H9 (cell line): ENCODE measurements around the gene PTPRN2. TPM values are rescaled to one million over a fixed set of nuclear protein-coding genes. Genes with fewer than 3 reads are reported as not detected.

Source experiments
- DNase-seq: peaks from one replicate; pipeline ENCODE4 v3.0.0-alpha.2; 2017
- H2AFZ ChIP-seq: one replicate; pipeline ENCODE4 v1.6.1; 2013; ENCODE audit warnings: mild to moderate bottlenecking, low read length, control low read depth, moderate library complexity
- H2AK5ac ChIP-seq: 2 replicates; pipeline ENCODE4 v1.6.1; 2013; ENCODE audit warnings: low read length, control low read depth, mixed read lengths; ENCODE audit not compliant: insufficient read length
- H2BK120ac ChIP-seq: one replicate; pipeline ENCODE4 v1.6.1; 2013; ENCODE audit warnings: low read depth, mild to moderate bottlenecking, low read length, control low read depth, inconsistent platforms; ENCODE audit not compliant: poor library complexity, severe bottlenecking
- H2BK12ac ChIP-seq: 2 replicates; pipeline ENCODE4 v1.6.1; 2013; ENCODE audit warnings: low read length, control low read depth, mixed read lengths, low read depth; ENCODE audit not compliant: insufficient read length
- H2BK15ac ChIP-seq: 2 replicates; pipeline ENCODE4 v1.6.1; 2013; ENCODE audit warnings: low read depth, low read length, control low read depth
- H2BK20ac ChIP-seq: one replicate; pipeline ENCODE4 v1.6.1; 2013; ENCODE audit warnings: low read depth, mild to moderate bottlenecking, low read length, control low read depth, inconsistent platforms; ENCODE audit not compliant: poor library complexity, severe bottlenecking
- H2BK5ac ChIP-seq: 2 replicates; pipeline ENCODE4 v1.6.1; 2013; ENCODE audit warnings: low read length, control low read depth, mixed read lengths; ENCODE audit not compliant: insufficient read length
- H3K14ac ChIP-seq: 2 replicates; pipeline ENCODE4 v1.6.1; 2013; ENCODE audit warnings: low read length, control low read depth; ENCODE audit not compliant: insufficient read depth
- H3K18ac ChIP-seq: 2 replicates; pipeline ENCODE4 v1.6.1; 2013; ENCODE audit warnings: low read depth, mild to moderate bottlenecking, mixed read lengths, low read length, control low read depth; ENCODE audit not compliant: insufficient read length
- H3K23ac ChIP-seq: 2 replicates; pipeline ENCODE4 v1.6.1; 2013; ENCODE audit warnings: low read length, control low read depth, mixed read lengths, low read depth; ENCODE audit not compliant: insufficient read length
- H3K23me2 ChIP-seq: 2 replicates; pipeline ENCODE4 v1.6.1; 2013; ENCODE audit warnings: low read depth, mild to moderate bottlenecking, mixed read lengths, low read length, control low read depth; ENCODE audit not compliant: insufficient read length, poor library complexity, severe bottlenecking
- H3K27ac ChIP-seq: 2 replicates; pipeline ENCODE4 v1.5.1; 2013; ENCODE audit warnings: low read length, control low read depth, mixed read lengths, low read depth; ENCODE audit not compliant: insufficient read length
- H3K27me3 ChIP-seq: 2 replicates; pipeline ENCODE4 v1.6.1; 2013; ENCODE audit warnings: low read length, control low read depth, inconsistent platforms; ENCODE audit not compliant: insufficient read depth
- H3K4ac ChIP-seq: 2 replicates; pipeline ENCODE4 v1.6.1; 2013; ENCODE audit warnings: low read depth, mild to moderate bottlenecking, control low read depth, inconsistent platforms, low read length, moderate library complexity
- H3K4me1 ChIP-seq: 2 replicates; pipeline ENCODE4 v1.6.1; 2013; ENCODE audit warnings: low read length, control low read depth, inconsistent platforms; ENCODE audit not compliant: insufficient read depth
- H3K4me2 ChIP-seq: 2 replicates; pipeline ENCODE4 v1.6.1; 2013; ENCODE audit warnings: low read length, control low read depth, mixed read lengths; ENCODE audit not compliant: insufficient read length, insufficient read depth
- H3K56ac ChIP-seq: 2 replicates; pipeline ENCODE4 v1.6.1; 2013; ENCODE audit warnings: low read depth, mild to moderate bottlenecking, mixed read lengths, low read length, control low read depth; ENCODE audit not compliant: insufficient read length
- H3K79me1 ChIP-seq: 2 replicates; pipeline ENCODE4 v1.6.1; 2013; ENCODE audit warnings: low read depth, mild to moderate bottlenecking, moderate library complexity, low read length, control low read depth, inconsistent platforms; ENCODE audit not compliant: insufficient read depth, poor library complexity, severe bottlenecking
- H3K79me2 ChIP-seq: 2 replicates; pipeline ENCODE4 v1.6.1; 2013; ENCODE audit warnings: low read length, control low read depth, inconsistent platforms; ENCODE audit not compliant: insufficient read depth
- H3K9ac ChIP-seq: 2 replicates; pipeline ENCODE4 v1.6.1; 2013; ENCODE audit warnings: low read length, control low read depth, mixed read lengths; ENCODE audit not compliant: insufficient read length; ENCODE audit errors: extremely low read depth
- H3K9me3 ChIP-seq: one replicate; pipeline ENCODE4 v1.6.1; 2013; ENCODE audit warnings: low read depth, low read length, inconsistent platforms; ENCODE audit not compliant: control insufficient read depth
- H3T11ph ChIP-seq: one replicate; pipeline ENCODE4 v1.6.1; 2013; ENCODE audit warnings: mild to moderate bottlenecking, low read length, control low read depth, inconsistent platforms
- H4K20me1 ChIP-seq: one replicate; pipeline ENCODE4 v1.6.1; 2013; ENCODE audit not compliant: control insufficient read depth, insufficient read length, insufficient read depth
- H4K5ac ChIP-seq: 2 replicates; pipeline ENCODE4 v1.6.1; 2013; ENCODE audit warnings: low read depth, mild to moderate bottlenecking, mixed read lengths, low read length, control low read depth; ENCODE audit not compliant: insufficient read length
- H4K8ac ChIP-seq: replicated peaks from 2 replicates; pipeline ENCODE4 v1.6.1; 2013; ENCODE audit warnings: low read length, control low read depth, mixed read lengths, low read depth; ENCODE audit not compliant: insufficient read length
- H4K91ac ChIP-seq: 2 replicates; pipeline ENCODE4 v1.6.1; 2013; ENCODE audit warnings: low read depth, mild to moderate bottlenecking, moderate library complexity, mixed read lengths, low read length, control low read depth; ENCODE audit not compliant: insufficient read length
- H3K27ac Mint-ChIP-seq, 3 experiments: 2 replicates in 2 of 3; 3 replicates in 1 of 3; pipeline ENCODE4 v1.8.0; 2020 to 2021; ENCODE audit warnings: mixed read lengths in 3 of 3, mild to moderate bottlenecking in 1 of 3, moderate library complexity in 1 of 3
- H3K27me3 Mint-ChIP-seq: 2 replicates; pipeline ENCODE4 v1.8.0; 2021; ENCODE audit warnings: low read depth, mild to moderate bottlenecking, moderate library complexity, mixed read lengths
- H3K36me3 Mint-ChIP-seq, 3 experiments: 2 replicates in 2 of 3; 3 replicates in 1 of 3; pipeline ENCODE4 v1.8.0; 2020 to 2021; ENCODE audit warnings: low read depth in 3 of 3, mixed read lengths in 3 of 3; ENCODE audit not compliant: insufficient read depth in 1 of 3
- H3K4me1 Mint-ChIP-seq, 2 experiments: 2 replicates each; pipeline ENCODE4 v1.8.0; 2020; ENCODE audit warnings: mixed read lengths in 2 of 2
- H3K4me3 Mint-ChIP-seq, 2 experiments: 2 replicates in 1 of 2; 3 replicates in 1 of 2; pipeline ENCODE4 v1.8.0; 2020 to 2021; ENCODE audit warnings: mild to moderate bottlenecking in 2 of 2, mixed read lengths in 2 of 2, moderate library complexity in 1 of 2
- H3K9me3 Mint-ChIP-seq, 2 experiments: 2 replicates in 1 of 2; 3 replicates in 1 of 2; pipeline ENCODE4 v1.8.0; 2020; ENCODE audit warnings: mild to moderate bottlenecking in 2 of 2, mixed read lengths in 2 of 2, moderate library complexity in 1 of 2
- WGBS: extraction: QIAGEN DNeasy Blood & Tissue Kit; methylation state at CpG from one replicate; pipeline ENCODE4 v1.1.7; 2013; ENCODE audit warnings: missing lambda C conversion rate, low lambda C conversion rate, mixed read lengths; ENCODE audit not compliant: insufficient read length; ENCODE audit errors: extremely low coverage; 5-methylcytosine and 5-hydroxymethylcytosine counted together
- total RNA-seq: library from RNA; stranded (reverse); gene quantifications from 2 replicates; pipeline ENCODE4 v1.2.1, GENCODE V29; 2021
- TF ChIP-seq, protein P1 (sequence below): fragments of 200-600 bp; sonication (generic); conservative IDR thresholded peaks from 3 replicates; pipeline ENCODE4 v1.8.0; 2021; ENCODE audit warnings: antibody characterized with exemption, mild to moderate bottlenecking

The PTPRN2 gene
- total RNA-seq, 1 experiment from 2014 or later: 5.2 TPM

DNA sequence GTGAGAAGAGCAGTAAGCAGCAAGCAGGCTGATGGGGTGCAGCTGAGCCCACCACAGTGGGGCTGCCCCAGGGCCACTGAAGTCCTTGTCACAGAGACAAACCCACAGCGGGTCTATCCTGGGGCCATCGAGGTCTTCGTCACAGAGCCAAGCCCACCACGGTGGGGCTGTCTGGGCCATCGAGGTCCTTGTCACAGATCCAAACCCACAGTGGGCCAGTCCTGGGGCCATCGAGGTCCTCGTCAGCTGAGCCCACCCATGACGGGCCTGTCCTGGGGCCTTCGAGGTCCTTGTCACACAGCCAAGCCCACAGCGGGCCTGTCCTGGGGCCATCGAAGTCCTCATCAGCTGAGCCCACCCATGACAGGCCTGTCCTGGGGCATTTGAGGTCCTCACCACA lies 700.9 kb downstream of the PTPRN2 start:
- TF ChIP-seq, protein P1, sequence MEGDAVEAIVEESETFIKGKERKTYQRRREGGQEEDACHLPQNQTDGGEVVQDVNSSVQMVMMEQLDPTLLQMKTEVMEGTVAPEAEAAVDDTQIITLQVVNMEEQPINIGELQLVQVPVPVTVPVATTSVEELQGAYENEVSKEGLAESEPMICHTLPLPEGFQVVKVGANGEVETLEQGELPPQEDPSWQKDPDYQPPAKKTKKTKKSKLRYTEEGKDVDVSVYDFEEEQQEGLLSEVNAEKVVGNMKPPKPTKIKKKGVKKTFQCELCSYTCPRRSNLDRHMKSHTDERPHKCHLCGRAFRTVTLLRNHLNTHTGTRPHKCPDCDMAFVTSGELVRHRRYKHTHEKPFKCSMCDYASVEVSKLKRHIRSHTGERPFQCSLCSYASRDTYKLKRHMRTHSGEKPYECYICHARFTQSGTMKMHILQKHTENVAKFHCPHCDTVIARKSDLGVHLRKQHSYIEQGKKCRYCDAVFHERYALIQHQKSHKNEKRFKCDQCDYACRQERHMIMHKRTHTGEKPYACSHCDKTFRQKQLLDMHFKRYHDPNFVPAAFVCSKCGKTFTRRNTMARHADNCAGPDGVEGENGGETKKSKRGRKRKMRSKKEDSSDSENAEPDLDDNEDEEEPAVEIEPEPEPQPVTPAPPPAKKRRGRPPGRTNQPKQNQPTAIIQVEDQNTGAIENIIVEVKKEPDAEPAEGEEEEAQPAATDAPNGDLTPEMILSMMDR: no peak
- Histone ChIP-seq H3K18ac (peak overlapping the region; percentile 12), H3K23me2 (no peaks in the 10 kb centered on the region), H3K79me1 (no peaks in the 10 kb centered on the region), H2BK120ac (no peak overlapping the region), H3K56ac (no peak overlapping the region), H3T11ph (no peak overlapping the region), H3K27ac (no peak overlapping the region), H2BK20ac (no peak overlapping the region), H2BK12ac (no peak overlapping the region), H4K91ac (no peak overlapping the region), H3K4me2 (no peak overlapping the region), H2AFZ (no peak overlapping the region), H2BK5ac (no peak overlapping the region), H4K5ac (no peak overlapping the region), H3K23ac (no peak overlapping the region), H4K8ac (no peak overlapping the region), H2BK15ac (no peak overlapping the region), H3K9me3 (peaks cover 13% of the 10 kb centered on the region), H4K20me1 (no peaks in the 10 kb centered on the region), H3K4me1 (no peaks in the 10 kb centered on the region), H3K79me2 (no peaks in the 10 kb centered on the region), H3K4ac (no peak overlapping the region), H2AK5ac (no peak overlapping the region), H3K14ac (no peak overlapping the region), H3K27me3 (no peaks in the 10 kb centered on the region), H3K9ac (no peak overlapping the region)
- Mint-ChIP-seq H3K36me3 (peaks cover 4 to 12% (median 11%) of the 10 kb centered on the region in 3 experiments), H3K27me3 (peaks cover 6% of the 10 kb centered on the region), H3K4me3 (no peak overlapping the region), H3K27ac (no peak overlapping the region), H3K4me1 (peaks cover 0 to 7% of the 10 kb centered on the region in 2 experiments; a peak in 3 of 4 replicates), H3K9me3 (peaks cover 10 to 12% of the 10 kb centered on the region in 2 experiments)
- WGBS: no CpG with 5 or more reads among the region's 11 CpGs
- DNase-seq: no peak
